CD14-positive monocyte (primary cell): ENCODE measurements around the gene SUSD6. TPM values are rescaled to one million over a fixed set of nuclear protein-coding genes. Genes with fewer than 3 reads are reported as not detected.

Experiments
- DNase-seq, 3 donors: peaks; one replicate each; pipeline ENCODE4 v3.0.0-alpha.2; 2011 to 2022
- H2AFZ ChIP-seq: 2 replicates; pipeline ENCODE4 v1.6.0; 2012; ENCODE audit warnings: mild to moderate bottlenecking, low read depth, low read length, inconsistent platforms; ENCODE audit not compliant: insufficient read depth, poor library complexity, severe bottlenecking
- H3K27ac ChIP-seq, 2 donors: 1 replicate in 1 of 2; 2 replicates in 1 of 2; pipeline ENCODE4 v1.5.1; 2012 to 2013; ENCODE audit warnings: low read length in 2 of 2, control low read depth in 1 of 2, inconsistent platforms in 1 of 2, low read depth in 1 of 2, mild to moderate bottlenecking in 1 of 2
- H3K27me3 ChIP-seq, 2 donors: one replicate each; pipeline versions ENCODE4 v1.6.0 to v1.6.1; 2011 to 2013; ENCODE audit warnings: low read length in 2 of 2; ENCODE audit not compliant: control insufficient read depth in 2 of 2, insufficient read depth in 2 of 2
- H3K36me3 ChIP-seq, 2 donors: replicated peaks in 1 of 2; 1 replicate in 1 of 2; 2 replicates in 1 of 2; pipeline versions ENCODE4 v1.5.1 to v1.6.1; 2012 to 2013; ENCODE audit warnings: low read length in 2 of 2, control low read depth in 1 of 2, inconsistent platforms in 1 of 2, mild to moderate bottlenecking in 1 of 2; ENCODE audit not compliant: insufficient read depth in 2 of 2, control insufficient read depth in 1 of 2
- H3K4me1 ChIP-seq, 2 donors: 1 replicate in 1 of 2; 2 replicates in 1 of 2; pipeline versions ENCODE4 v1.5.1 to v1.6.1; 2012 to 2013; ENCODE audit warnings: low read length in 2 of 2, control low read depth in 1 of 2, inconsistent platforms in 1 of 2, mild to moderate bottlenecking in 1 of 2, moderate library complexity in 1 of 2; ENCODE audit not compliant: insufficient read depth in 2 of 2, control insufficient read depth in 1 of 2
- H3K4me2 ChIP-seq: replicated peaks from 2 replicates; pipeline ENCODE3; 2012; ENCODE audit warnings: low read length, moderate library complexity, mild to moderate bottlenecking; ENCODE audit not compliant: poor library complexity, severe bottlenecking; ENCODE audit errors: extremely low read depth
- H3K4me3 ChIP-seq, 3 experiments: fragments of 200-600 bp in 1 of 3; sonication (generic) in 1 of 3; replicated peaks in 1 of 3; 1 replicate in 2 of 3; 2 replicates in 1 of 3; pipeline ENCODE4 v1.5.1; 2011 to 2013; ENCODE audit warnings: low read length in 3 of 3, mild to moderate bottlenecking in 3 of 3, control low read depth in 2 of 3, low read depth in 2 of 3, inconsistent platforms in 1 of 3, moderate library complexity in 1 of 3
- H3K79me2 ChIP-seq: 2 replicates; pipeline ENCODE4 v1.6.0; 2012; ENCODE audit warnings: mild to moderate bottlenecking, control low read depth, inconsistent platforms, low read length, moderate library complexity; ENCODE audit not compliant: insufficient read depth
- H3K9ac ChIP-seq: 2 replicates; pipeline ENCODE4 v1.6.0; 2017; ENCODE audit warnings: low read length, mild to moderate bottlenecking; ENCODE audit not compliant: insufficient read depth, poor library complexity, severe bottlenecking
- H3K9me3 ChIP-seq, 2 donors: replicated peaks in 1 of 2; 1 replicate in 1 of 2; 2 replicates in 1 of 2; pipeline versions ENCODE4 v1.5.1 to v1.6.1; 2012 to 2013; ENCODE audit warnings: low read length in 2 of 2, control low read depth in 1 of 2; ENCODE audit not compliant: control insufficient read depth in 1 of 2, insufficient read depth in 1 of 2
- H4K20me1 ChIP-seq: 2 replicates; pipeline ENCODE4 v1.6.0; 2012; ENCODE audit warnings: mild to moderate bottlenecking, low read length, control low read depth, moderate library complexity; ENCODE audit not compliant: insufficient read depth
- H3K27ac Mint-ChIP-seq, 7 donors: one replicate each; pipeline ENCODE4 v1.8.0; 2020; ENCODE audit warnings: mild to moderate bottlenecking in 7 of 7, mixed read lengths in 7 of 7, moderate library complexity in 6 of 7, inconsistent platforms in 2 of 7
- H3K27me3 Mint-ChIP-seq, 3 donors: one replicate each; pipeline ENCODE4 v1.8.0; 2021 to 2022; ENCODE audit warnings: low read depth in 3 of 3, mild to moderate bottlenecking in 3 of 3, mixed read lengths in 3 of 3, moderate library complexity in 3 of 3, inconsistent platforms in 1 of 3
- H3K36me3 Mint-ChIP-seq, 2 donors: one replicate each; pipeline ENCODE4 v1.8.0; 2020; ENCODE audit warnings: mixed read lengths in 2 of 2, inconsistent platforms in 1 of 2, mild to moderate bottlenecking in 1 of 2
- H3K4me1 Mint-ChIP-seq: one replicate; pipeline ENCODE4 v1.8.0; 2020; ENCODE audit warnings: mild to moderate bottlenecking, mixed read lengths
- H3K4me3 Mint-ChIP-seq, 2 donors: one replicate each; pipeline ENCODE4 v1.8.0; 2020; ENCODE audit warnings: mild to moderate bottlenecking in 2 of 2, mixed read lengths in 2 of 2, moderate library complexity in 1 of 2
- H3K9me3 Mint-ChIP-seq, 7 donors: one replicate each; pipeline ENCODE4 v1.8.0; 2020 to 2022; ENCODE audit warnings: mixed read lengths in 7 of 7, mild to moderate bottlenecking in 6 of 7, moderate library complexity in 6 of 7, inconsistent platforms in 2 of 7
- WGBS: methylation state at CpG from one replicate; pipeline ENCODE4 v1.1.5; 2013; ENCODE audit warnings: missing lambda C conversion rate; ENCODE audit not compliant: insufficient coverage; 5-methylcytosine and 5-hydroxymethylcytosine counted together
- intact Hi-C, 2 donors: fragments of 100-400 bp; cut with micrococcal nuclease; formaldehyde crosslinking; loops; one replicate each; pipeline versions ENCODE4 v1.15.0 to v1.15.1; 2023
- polyA plus RNA-seq, 3 donors: library from polyadenylated mRNA; depleted of rRNA in 1 of 3; unstranded in 2 of 3; stranded (reverse) in 1 of 3; fragments of 300-500 nt in 2 of 3; fragments of >200 nt in 1 of 3; fragmentation: Illumina TruSeq in 2 of 3; gene quantifications; 1 replicate in 2 of 3; 2 replicates in 1 of 3; pipeline ENCODE4 v1.2.3, GENCODE V29; 2012 to 2021
- TF ChIP-seq, protein P1 (sequence below): fragments of 200-600 bp; IDR thresholded peaks from one replicate; pipeline ENCODE4 v1.8.0; 2022; ENCODE audit warnings: antibody characterized with exemption, mild to moderate bottlenecking

SUSD6 gene
- polyA plus RNA-seq, 3 donors, result 17.3 to 81.8 (median 30.1) TPM

DNA sequence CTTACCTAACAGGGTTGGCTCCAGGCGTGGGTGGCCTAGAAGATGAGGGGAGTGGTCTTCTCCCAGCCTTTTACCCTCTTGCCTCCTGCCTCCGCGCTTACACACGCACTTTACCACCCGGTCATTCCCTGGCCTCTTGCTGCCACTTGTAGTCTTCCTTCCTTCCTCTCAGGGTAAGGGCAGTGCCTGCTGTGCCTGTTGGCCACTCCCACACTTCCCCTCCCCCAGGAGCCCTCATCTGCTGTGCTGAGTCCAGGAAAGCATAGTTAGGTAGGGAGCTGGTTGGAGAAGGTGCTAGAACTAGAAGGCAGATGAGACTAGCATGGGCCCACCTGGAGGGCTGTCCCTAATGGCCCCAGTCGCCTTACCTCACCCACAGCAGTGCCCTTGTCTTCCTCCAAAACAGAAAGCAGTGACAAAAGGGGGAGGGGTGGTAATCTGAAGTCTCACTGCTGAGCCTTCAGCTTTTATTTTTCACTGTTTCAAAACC, 101.2 kb downstream of the SUSD6 start:
- Mint-ChIP-seq H3K9me3 (no peaks in the 10 kb centered on the region), H3K4me3 (peak overlapping the region; percentile 50 to 58), H3K36me3 (peaks cover 66 to 79% of the 10 kb centered on the region in 2 donors), H3K27me3 (peaks cover 0 to 5% (median 2%) of the 10 kb centered on the region in 3 donors), H3K4me1 (peaks cover 85% of the 10 kb centered on the region), H3K27ac (peak overlapping the region; percentile 75 to 93 (median 88))
- intact Hi-C loops, result loop anchor here in 1 of 2 donors (5.0 kb wide), 1 partner anchor 60 kb away; no protein-coding TSS in a partner anchor
- peak overlapping the region; percentile 82 to 84 for H3K27ac ChIP-seq
- H3K79me2 ChIP-seq, result peaks cover 35% of the 10 kb centered on the region
- H3K4me1 ChIP-seq, result peaks cover 78 to 82% of the 10 kb centered on the region in 2 donors
- H2AFZ ChIP-seq, result no peak overlapping the region
- no peaks in the 10 kb centered on the region for H3K9me3 ChIP-seq
- no CpG with 5 or more reads among the region's 6 CpGs for WGBS
- H4K20me1 ChIP-seq, result peaks cover 71% of the 10 kb centered on the region
- peaks cover 43 to 53% of the 10 kb centered on the region in 2 donors for H3K36me3 ChIP-seq
- H3K4me3 ChIP-seq, result peak overlapping the region in 1 of 3 experiments; percentile 55
- no peaks in the 10 kb centered on the region for H3K27me3 ChIP-seq
- TF ChIP-seq, protein P1, sequence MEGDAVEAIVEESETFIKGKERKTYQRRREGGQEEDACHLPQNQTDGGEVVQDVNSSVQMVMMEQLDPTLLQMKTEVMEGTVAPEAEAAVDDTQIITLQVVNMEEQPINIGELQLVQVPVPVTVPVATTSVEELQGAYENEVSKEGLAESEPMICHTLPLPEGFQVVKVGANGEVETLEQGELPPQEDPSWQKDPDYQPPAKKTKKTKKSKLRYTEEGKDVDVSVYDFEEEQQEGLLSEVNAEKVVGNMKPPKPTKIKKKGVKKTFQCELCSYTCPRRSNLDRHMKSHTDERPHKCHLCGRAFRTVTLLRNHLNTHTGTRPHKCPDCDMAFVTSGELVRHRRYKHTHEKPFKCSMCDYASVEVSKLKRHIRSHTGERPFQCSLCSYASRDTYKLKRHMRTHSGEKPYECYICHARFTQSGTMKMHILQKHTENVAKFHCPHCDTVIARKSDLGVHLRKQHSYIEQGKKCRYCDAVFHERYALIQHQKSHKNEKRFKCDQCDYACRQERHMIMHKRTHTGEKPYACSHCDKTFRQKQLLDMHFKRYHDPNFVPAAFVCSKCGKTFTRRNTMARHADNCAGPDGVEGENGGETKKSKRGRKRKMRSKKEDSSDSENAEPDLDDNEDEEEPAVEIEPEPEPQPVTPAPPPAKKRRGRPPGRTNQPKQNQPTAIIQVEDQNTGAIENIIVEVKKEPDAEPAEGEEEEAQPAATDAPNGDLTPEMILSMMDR, result no peak
- H3K9ac ChIP-seq, result peak overlapping the region; percentile 29
- DNase-seq, result peak in 1 of 3 donors; percentile 55
- H3K4me2 ChIP-seq, result peak overlapping the region; percentile 61

DNA sequence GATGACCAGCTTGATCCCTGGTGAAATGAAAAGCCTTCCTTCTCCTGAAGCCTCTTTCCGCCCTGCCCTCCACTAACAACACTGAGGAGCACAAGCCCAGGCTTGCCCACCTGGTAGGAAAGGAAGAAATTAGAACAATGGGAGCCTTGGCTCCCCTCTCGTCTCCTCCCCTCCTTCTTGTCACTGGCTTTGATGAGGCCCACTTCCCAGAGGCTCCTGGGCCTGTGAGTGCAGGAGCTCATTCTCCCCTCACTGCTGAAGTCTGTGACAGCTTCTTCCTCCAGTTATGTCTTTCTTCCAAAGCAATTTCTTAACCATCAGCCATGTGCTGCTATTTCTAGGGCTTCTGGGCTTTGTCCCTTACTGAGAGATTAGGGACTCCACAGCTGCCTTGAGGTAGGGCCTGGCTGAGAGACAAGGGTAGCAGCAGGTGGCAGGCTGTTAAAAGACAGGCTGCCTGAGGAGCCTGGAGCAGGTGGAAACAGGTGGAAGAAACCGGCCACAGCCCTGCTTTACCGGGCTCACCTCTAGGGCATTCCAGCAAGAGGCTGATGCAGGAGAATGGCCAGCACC, 101.9 kb downstream of the SUSD6 start:
- intact Hi-C loops, result loop anchor here in 1 of 2 donors (5.0 kb wide), 1 partner anchor 61 kb away; no protein-coding TSS in a partner anchor
- H3K9me3 Mint-ChIP-seq, result no peaks in the 10 kb centered on the region
- no peak overlapping the region for H3K4me3 Mint-ChIP-seq
- Histone ChIP-seq H2AFZ (no peak overlapping the region), H3K27ac (peak overlapping the region; percentile 82 to 84), H3K9ac (no peak overlapping the region), H3K36me3 (peaks cover 42 to 51% of the 10 kb centered on the region in 2 donors), H3K4me2 (no peak overlapping the region), H3K4me3 (no peak overlapping the region), H4K20me1 (peaks cover 69% of the 10 kb centered on the region), H3K4me1 (peaks cover 74 to 78% of the 10 kb centered on the region in 2 donors), H3K9me3 (no peaks in the 10 kb centered on the region), H3K79me2 (peaks cover 28% of the 10 kb centered on the region), H3K27me3 (no peaks in the 10 kb centered on the region)
- H3K36me3 Mint-ChIP-seq, result peaks cover 63 to 76% of the 10 kb centered on the region in 2 donors
- TF ChIP-seq, protein P1, result no peak
- peaks cover 0 to 5% (median 2%) of the 10 kb centered on the region in 3 donors for H3K27me3 Mint-ChIP-seq
- 83% methylated on average over 2 of the region's 4 CpGs for WGBS
- H3K4me1 Mint-ChIP-seq, result peaks cover 78% of the 10 kb centered on the region
- peak overlapping the region in 5 of 7 donors; percentile 32 to 93 (median 75) for H3K27ac Mint-ChIP-seq
- no peak for DNase-seq
